Activated CD4-positive, alpha-beta memory T cell treated with anti-CD3 and anti-CD28 coated beads, Interleukin-2, amount 10 ng/mL, durations not matched to agents 7 days and 5 days (primary cell): ENCODE data around the gene MYH10. TPM values are rescaled to one million over a fixed set of nuclear protein-coding genes. Genes with fewer than 3 reads are reported as not detected.
"Not testable (repeated sequence)": the region's sequence is repeated elsewhere in the genome, so short reads cannot be mapped to it uniquely, and the experiment has no call there.

Experiments used
- CTCF ChIA-PET: fragments of 350-600 bp; sonication (Branson Sonifier 250); formaldehyde crosslinking; loops from one replicate; lab custom pipeline; 2021; ENCODE audit warnings: antibody characterized with exemption, inconsistent platforms; lab: Charles Lee
- POLR2A ChIA-PET: fragments of 350-600 bp; sonication (Branson Sonifier 250); formaldehyde crosslinking; loops from one replicate; lab custom pipeline; 2021; ENCODE audit warnings: antibody characterized with exemption; lab: Charles Lee
- DNase-seq: peaks from one replicate; pipeline ENCODE4 v3.0.0-alpha.2; 2020
- H3K27ac Mint-ChIP-seq: one replicate; pipeline ENCODE4 v1.8.0; 2021; ENCODE audit warnings: mild to moderate bottlenecking, mixed read lengths
- H3K27me3 Mint-ChIP-seq: one replicate; pipeline ENCODE4 v1.8.0; 2021; ENCODE audit warnings: mixed read lengths
- H3K36me3 Mint-ChIP-seq: one replicate; pipeline ENCODE4 v1.8.0; 2021; ENCODE audit warnings: low read depth, mixed read lengths
- H3K4me1 Mint-ChIP-seq: one replicate; pipeline ENCODE4 v1.8.0; 2021; ENCODE audit warnings: mixed read lengths
- H3K4me3 Mint-ChIP-seq: one replicate; pipeline ENCODE4 v1.8.0; 2021; ENCODE audit warnings: mild to moderate bottlenecking, mixed read lengths
- H3K9me3 Mint-ChIP-seq: one replicate; pipeline ENCODE4 v1.8.0; 2021; ENCODE audit warnings: mixed read lengths
- total RNA-seq, 2 experiments: library from RNA; stranded (reverse); gene quantifications; one replicate each; pipeline ENCODE4 v1.2.3, GENCODE V29; 2021

MYH10 gene
- total RNA-seq, 2 experiments from 2014 or later, result 10.2 to 11.2 TPM

DNA sequence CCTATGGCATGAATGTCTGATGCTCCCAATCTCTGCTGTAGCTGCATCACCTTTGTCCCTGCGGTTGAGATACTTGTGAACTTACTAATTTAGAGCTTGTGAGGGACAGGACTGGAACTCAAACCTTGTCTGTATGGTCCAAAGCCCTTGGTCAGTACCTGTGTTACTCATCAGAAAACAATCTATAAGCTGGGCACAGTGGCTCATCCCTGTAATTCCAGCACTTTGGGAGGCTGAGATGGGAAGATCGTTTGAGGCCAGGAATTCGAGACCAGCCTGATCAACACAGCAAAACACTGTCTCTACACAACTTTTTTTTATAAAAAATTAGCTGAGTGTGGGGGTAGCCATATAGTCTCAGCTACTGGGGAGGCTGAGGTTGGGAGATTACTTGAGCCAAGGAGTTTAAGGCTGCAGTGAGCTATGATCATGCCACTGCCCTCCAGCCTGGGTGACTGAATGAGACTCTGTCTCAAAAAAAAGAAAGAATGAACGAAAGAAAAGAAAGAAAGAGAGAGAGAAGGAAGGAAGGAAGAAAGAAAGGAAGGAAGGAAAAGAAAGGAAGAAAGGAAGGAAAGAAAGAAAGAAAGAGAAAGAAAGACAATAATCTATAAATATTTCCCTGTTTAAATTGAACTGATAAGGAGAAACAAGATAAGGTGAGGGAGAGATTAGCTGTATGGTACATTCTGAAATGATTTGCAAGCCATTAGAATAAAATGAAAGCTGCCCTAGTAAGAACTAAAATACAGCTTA lies 31.7 kb upstream of the MYH10 start:
- no peak for DNase-seq
- no peaks in the 10 kb centered on the region for H3K9me3 Mint-ChIP-seq
- ChIA-PET POLR2A (no interaction called here), CTCF (interaction anchor here (0.6 to 0.9 kb wide), 2 partner anchors 10 to 87 kb away, joined by 3 read pairs; no protein-coding TSS in a partner anchor)
- peaks cover 3% of the 10 kb centered on the region for H3K36me3 Mint-ChIP-seq
- H3K4me1 Mint-ChIP-seq, result no peaks in the 10 kb centered on the region
- no peak overlapping the region for H3K4me3 Mint-ChIP-seq
- H3K27ac Mint-ChIP-seq, result no peak overlapping the region
- H3K27me3 Mint-ChIP-seq, result peaks cover 11% of the 10 kb centered on the region

DNA sequence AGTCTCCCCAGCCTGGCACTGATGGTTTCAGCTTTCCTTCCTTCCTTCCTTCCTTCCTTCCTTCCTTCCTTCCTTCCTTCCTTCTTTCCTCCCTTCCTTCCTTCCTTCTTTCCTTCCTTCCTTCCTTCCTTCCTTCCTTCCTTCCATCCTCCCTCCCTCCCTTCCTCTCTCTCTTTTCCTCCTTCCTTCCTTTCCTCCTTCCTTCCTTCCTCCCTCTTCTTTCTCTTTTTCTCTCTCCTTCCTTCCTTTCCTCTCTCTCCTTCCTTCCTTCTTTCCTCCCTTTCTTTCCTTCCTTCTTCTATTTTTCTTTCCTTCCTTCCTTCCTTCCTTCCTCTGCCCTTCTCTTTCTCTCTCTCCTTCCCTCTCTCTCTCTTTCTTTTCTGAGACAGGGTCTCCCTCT lies 30.2 kb upstream of the MYH10 start:
- H3K9me3 Mint-ChIP-seq, POLR2A ChIA-PET, CTCF ChIA-PET, H3K27ac Mint-ChIP-seq, H3K36me3 Mint-ChIP-seq, H3K4me3 Mint-ChIP-seq, H3K4me1 Mint-ChIP-seq, DNase-seq, H3K27me3 Mint-ChIP-seq: not testable (repeated sequence)

DNA sequence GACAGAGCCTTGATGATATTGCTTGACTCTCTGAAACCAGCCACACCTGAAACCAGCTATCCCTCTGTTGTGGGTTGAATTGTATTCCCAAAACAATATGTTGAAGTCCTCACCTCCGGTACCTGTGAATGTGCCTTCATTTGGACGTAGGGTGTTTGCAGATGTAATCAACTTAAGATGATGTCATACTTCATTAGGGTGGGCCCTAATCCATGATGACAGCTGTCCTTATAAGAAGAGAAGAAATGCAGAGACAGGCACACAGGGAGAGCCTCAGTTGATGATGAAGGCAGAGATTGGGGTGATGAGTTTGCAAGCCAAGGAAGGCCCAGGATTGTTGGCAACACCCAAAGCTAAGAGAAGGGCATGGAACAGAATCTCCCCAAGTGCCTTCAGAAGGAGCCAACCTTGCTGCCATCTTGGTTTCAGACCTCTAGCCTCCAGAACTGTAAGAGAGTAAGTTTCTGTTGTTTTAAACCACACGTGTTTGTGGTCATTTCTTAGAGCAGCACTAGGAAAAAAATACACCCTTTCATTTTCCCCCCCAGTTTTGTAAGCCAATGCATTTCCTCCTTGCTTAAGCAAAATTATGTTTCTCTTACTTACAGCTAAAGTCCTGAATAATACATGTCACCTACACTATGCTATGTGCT lies 29.4 kb upstream of the MYH10 start:
- H3K27me3 Mint-ChIP-seq, result peaks cover 8% of the 10 kb centered on the region
- H3K4me1 Mint-ChIP-seq, result no peaks in the 10 kb centered on the region
- POLR2A ChIA-PET, result no interaction called here
- peaks cover 3% of the 10 kb centered on the region for H3K36me3 Mint-ChIP-seq
- DNase-seq, result no peak
- no peak overlapping the region for H3K4me3 Mint-ChIP-seq
- H3K9me3 Mint-ChIP-seq, result no peaks in the 10 kb centered on the region
- CTCF ChIA-PET, result no interaction called here
- H3K27ac Mint-ChIP-seq, result no peak overlapping the region

GRCh38 chr17:8658810-8659209 lies 28.3 kb upstream of the MYH10 start:
- ChIA-PET POLR2A (no interaction called here), CTCF (no interaction called here)
- Mint-ChIP-seq H3K4me1 (no peaks in the 10 kb centered on the region), H3K27me3 (peaks cover 6% of the 10 kb centered on the region), H3K36me3 (peaks cover 3% of the 10 kb centered on the region), H3K27ac (no peak overlapping the region), H3K9me3 (no peaks in the 10 kb centered on the region), H3K4me3 (no peak overlapping the region)
- no peak for DNase-seq

DNA sequence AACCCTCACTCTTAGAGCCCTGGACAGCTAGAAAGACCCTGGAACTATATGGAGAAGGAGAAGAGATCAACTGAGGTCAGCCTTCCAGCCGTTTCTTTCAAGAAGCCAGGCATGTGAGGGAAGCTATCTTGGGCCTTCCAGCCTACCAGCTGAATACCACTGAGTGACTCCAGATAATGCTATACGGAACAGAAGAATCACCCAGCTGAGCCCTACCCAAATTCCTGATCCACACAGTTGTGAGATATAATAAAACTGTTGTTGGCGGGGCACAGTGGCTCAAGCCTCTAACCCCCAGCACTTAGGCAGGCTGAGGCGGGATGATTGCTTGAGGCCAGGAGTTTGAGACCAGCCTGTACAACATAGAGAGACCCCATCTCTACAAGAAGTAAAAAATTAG lies 26.2 kb upstream of the MYH10 start:
- CTCF ChIA-PET, result no interaction called here

GRCh38 chr17:8654822-8655221 lies 24.3 kb upstream of the MYH10 start:
- H3K9me3 Mint-ChIP-seq, result no peaks in the 10 kb centered on the region
- no peak for DNase-seq

More for the DNA sequence above, 26.2 kb upstream of the MYH10 start:
- POLR2A ChIA-PET, result no interaction called here
- Mint-ChIP-seq H3K4me1 (no peaks in the 10 kb centered on the region), H3K9me3 (no peaks in the 10 kb centered on the region), H3K4me3 (no peak overlapping the region), H3K27me3 (peaks cover 7% of the 10 kb centered on the region), H3K36me3 (peaks cover 3% of the 10 kb centered on the region), H3K27ac (no peak overlapping the region)
- no peak for DNase-seq

DNA sequence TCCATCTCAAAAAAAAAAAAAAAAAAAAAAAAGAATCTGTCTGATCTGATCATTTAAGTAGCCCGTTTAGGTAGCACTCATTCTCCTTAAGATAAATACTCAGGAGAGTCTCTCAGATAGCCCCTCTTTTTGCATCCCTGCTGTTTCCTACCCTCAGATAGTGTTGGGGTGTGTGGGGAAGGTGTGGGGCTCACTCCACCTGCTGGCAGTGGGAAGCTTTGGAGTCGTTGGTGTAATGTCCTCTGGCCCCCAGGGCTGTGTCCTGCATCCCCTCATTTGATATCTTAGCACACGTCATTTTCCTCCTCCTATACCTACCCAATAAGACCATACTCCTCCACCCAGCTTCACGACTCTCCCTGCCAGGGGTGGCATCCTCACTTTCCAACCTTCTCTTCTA lies 20.5 kb upstream of the MYH10 start:
- CTCF ChIA-PET, result interaction anchor here (0.7 kb wide), 1 partner anchor 239 kb away, joined by 4 read pairs; no protein-coding TSS in a partner anchor
- Mint-ChIP-seq H3K27me3 (peaks cover 20% of the 10 kb centered on the region), H3K9me3 (no peaks in the 10 kb centered on the region), H3K27ac (no peak overlapping the region), H3K36me3 (no peaks in the 10 kb centered on the region), H3K4me3 (no peak overlapping the region), H3K4me1 (no peaks in the 10 kb centered on the region)
- no peak for DNase-seq
- POLR2A ChIA-PET, result no interaction called here

More at GRCh38 chr17:8654822-8655221, 24.3 kb upstream of the MYH10 start:
- ChIA-PET POLR2A (no interaction called here), CTCF (interaction anchor here (0.8 kb wide), 1 partner anchor 22 kb away, joined by 3 read pairs; no protein-coding TSS in a partner anchor)
- Mint-ChIP-seq H3K27me3 (peaks cover 12% of the 10 kb centered on the region), H3K4me1 (no peaks in the 10 kb centered on the region), H3K4me3 (no peak overlapping the region), H3K36me3 (peaks cover 3% of the 10 kb centered on the region), H3K27ac (no peak overlapping the region)

- no peak for DNase-seq
- Mint-ChIP-seq H3K36me3 (no peaks in the 10 kb centered on the region), H3K4me1 (no peaks in the 10 kb centered on the region), H3K4me3 (no peak overlapping the region), H3K27ac (no peak overlapping the region), H3K9me3 (no peaks in the 10 kb centered on the region), H3K27me3 (peaks cover 20% of the 10 kb centered on the region)
- ChIA-PET POLR2A (no interaction called here), CTCF (no interaction called here)
Measured at GRCh38 chr17:8650119-8650499, 19.6 kb upstream of the MYH10 start.

GRCh38 chr17:8649157-8650118 lies 18.9 kb upstream of the MYH10 start:
- CTCF ChIA-PET, result no interaction called here

DNA sequence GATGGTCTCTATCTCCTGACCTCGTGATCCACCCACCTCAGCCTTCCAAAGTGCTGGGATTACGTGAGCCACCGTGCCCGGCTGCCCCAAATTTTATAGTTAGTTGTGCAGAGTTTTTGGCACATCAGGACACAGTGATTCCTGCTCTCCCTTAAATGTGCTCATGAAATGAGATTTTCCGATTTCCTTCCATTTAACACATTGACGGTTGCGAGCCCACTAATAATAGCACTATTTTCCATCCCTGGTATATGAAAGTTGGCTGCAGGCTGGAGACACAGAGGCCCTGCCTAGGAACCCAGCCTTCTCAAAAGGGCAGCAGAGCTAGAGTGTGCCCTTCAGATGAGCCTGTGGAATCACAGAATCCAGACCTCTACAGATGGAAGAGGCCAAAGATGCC lies 17.4 kb upstream of the MYH10 start:
- no peaks in the 10 kb centered on the region for H3K4me1 Mint-ChIP-seq
- no peak overlapping the region for H3K4me3 Mint-ChIP-seq
- peaks cover 26% of the 10 kb centered on the region for H3K27me3 Mint-ChIP-seq
- DNase-seq, result no peak
- no peak overlapping the region for H3K27ac Mint-ChIP-seq
- ChIA-PET POLR2A (no interaction called here), CTCF (no interaction called here)
- H3K36me3 Mint-ChIP-seq, result no peaks in the 10 kb centered on the region
- no peaks in the 10 kb centered on the region for H3K9me3 Mint-ChIP-seq

More at GRCh38 chr17:8649157-8650118, 18.9 kb upstream of the MYH10 start:
- H3K4me3 Mint-ChIP-seq, result no peak overlapping the region
- no peaks in the 10 kb centered on the region for H3K36me3 Mint-ChIP-seq
- H3K4me1 Mint-ChIP-seq, result no peaks in the 10 kb centered on the region
- peaks cover 21% of the 10 kb centered on the region for H3K27me3 Mint-ChIP-seq
- DNase-seq, result no peak
- POLR2A ChIA-PET, result no interaction called here
- H3K9me3 Mint-ChIP-seq, result no peaks in the 10 kb centered on the region
- no peak overlapping the region for H3K27ac Mint-ChIP-seq

DNA sequence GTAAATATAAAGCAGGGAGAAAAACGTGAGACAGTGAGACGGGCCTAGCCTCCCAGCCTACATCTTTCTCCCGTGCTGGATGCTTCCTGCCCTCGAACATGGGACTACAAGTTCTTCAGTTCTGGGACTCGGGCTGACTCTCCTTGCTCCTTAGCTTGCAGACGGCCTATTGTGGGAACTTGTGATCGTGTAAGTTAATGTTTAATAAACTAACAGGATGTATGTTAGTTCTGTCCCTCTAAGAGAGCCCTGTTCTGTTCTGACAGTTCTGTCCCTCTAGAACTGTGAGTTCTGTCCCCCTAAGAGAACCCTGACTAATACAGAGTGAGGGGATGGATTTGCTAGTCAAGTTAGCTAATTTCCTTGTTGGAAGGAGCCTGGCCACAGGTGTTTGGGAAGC lies 16.7 kb upstream of the MYH10 start:
- Mint-ChIP-seq H3K4me3 (no peak overlapping the region), H3K9me3 (no peaks in the 10 kb centered on the region), H3K36me3 (no peaks in the 10 kb centered on the region), H3K4me1 (no peaks in the 10 kb centered on the region), H3K27me3 (peaks cover 27% of the 10 kb centered on the region), H3K27ac (no peak overlapping the region)
- CTCF ChIA-PET, result no interaction called here
- POLR2A ChIA-PET, result no interaction called here
- DNase-seq, result no peak

DNA sequence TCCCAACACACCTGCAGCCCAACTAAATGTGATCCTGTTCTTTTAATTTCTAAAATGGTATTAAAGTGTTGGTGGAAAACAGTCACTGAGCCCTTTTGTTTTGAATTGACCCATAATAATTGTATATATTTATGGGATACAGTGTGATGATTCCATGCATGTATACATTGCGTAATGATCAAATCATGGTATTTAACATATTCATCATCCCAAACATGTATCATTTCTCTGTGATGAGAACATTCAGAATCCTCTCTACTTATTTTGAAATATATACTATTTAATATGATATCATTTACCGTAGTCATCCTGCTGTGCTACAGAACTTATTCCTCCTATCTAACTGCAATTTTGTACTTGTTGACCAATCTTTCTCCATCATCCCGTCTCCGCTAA lies 14.0 kb upstream of the MYH10 start:
- Mint-ChIP-seq H3K4me1 (no peaks in the 10 kb centered on the region), H3K27ac (no peak overlapping the region), H3K36me3 (no peaks in the 10 kb centered on the region), H3K4me3 (no peak overlapping the region), H3K27me3 (peaks cover 20% of the 10 kb centered on the region), H3K9me3 (no peaks in the 10 kb centered on the region)
- CTCF ChIA-PET, result no interaction called here
- POLR2A ChIA-PET, result no interaction called here
- DNase-seq, result no peak
